Cardiac septum (tissue), 1 donor: ENCODE results near the gene PMPCA. TPM values are rescaled to one million over a fixed set of nuclear protein-coding genes. Genes with fewer than 3 reads are reported as not detected.

Experiments
- DNase-seq: peaks from one replicate; pipeline ENCODE4 v3.0.0-alpha.2; 2020; ENCODE audit warnings: low spot score
- intact Hi-C: fragments of 100-400 bp; cut with DNase I; formaldehyde crosslinking; loops from one replicate; pipeline ENCODE4 v1.14.0; 2022
- total RNA-seq: library from RNA; stranded (reverse); fragmentation: NEBNext Ultra II Directional; extraction: Animal tissue kit (Norgen Biotek cat#: 25700); gene quantifications from one replicate; pipeline ENCODE4 v1.2.1, GENCODE V29; 2021
- donor health status: DM: no; HTN: no; CAD: no.

Gene PMPCA
- total RNA-seq, 1 donor from 2014 or later = 68.9 TPM

DNA sequence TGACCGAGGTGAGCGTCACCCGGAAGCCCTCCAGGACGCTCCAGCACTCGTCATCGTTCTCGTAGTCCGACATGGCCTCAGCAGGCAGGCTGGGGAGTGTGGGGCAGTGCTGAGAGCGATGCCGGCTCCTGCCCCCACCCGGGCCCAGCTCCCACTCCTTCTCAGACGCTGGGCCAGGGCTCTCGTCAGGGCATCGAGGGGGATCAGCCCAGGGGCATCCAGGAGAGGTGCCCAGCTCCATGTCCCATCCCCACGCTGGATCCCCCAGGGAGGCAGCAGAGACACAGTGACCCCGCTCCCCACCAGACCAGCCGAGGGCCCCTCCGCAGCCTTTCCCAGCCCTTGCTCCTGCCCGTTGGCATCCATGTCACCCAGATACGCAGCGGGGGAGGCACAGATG, 38.5 kb upstream of the PMPCA start:
- intact Hi-C loops = no loop called here
- no peak for DNase-seq

DNA sequence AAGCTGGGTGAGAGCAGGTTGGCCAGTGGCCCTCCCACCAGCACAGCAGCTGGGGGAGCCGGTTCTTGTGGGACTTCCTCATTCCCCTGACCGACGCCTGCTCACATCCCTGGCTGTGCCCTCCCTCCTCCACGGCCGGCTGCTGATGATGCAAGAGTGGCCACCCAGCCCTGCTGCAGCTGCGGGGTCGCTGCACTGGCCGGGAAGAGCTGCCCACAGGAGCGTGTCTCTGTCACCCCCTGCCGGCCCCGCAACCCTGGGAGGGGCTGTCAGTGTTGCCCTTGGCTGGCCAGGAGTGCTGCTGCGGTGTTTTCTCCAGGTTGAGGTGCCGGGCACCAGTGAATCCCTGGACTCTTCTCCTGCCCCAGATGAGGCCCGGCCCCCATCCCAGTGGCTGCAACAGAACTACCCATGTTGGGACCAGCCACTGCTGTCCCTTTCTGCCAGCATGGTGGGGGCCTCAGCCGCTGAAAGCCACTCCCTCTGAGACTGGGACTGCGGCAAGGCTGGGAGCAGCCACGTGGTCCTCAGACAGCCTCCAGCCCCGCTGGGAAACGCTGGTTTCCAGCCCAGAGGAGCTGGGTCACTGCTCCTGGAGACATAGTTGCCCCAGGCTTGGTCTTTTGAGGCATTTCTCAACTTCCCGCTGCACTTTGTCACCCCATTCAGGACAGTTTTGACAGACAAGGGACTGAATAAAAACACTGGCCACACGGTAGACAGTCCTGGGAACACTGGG, 37.7 kb upstream of the PMPCA start:
- DNase-seq = no peak

GRCh38 chr9:136373300-136374182, 36.9 kb upstream of the PMPCA start, which contains the start of gene CARD9:
CARD9 (minus strand) TSS chr9:136373669; CDS start chr9:136372078, 1,591 bp downstream.
- no peak for DNase-seq
- intact Hi-C loops = no loop called here

More for the DNA sequence above, 37.7 kb upstream of the PMPCA start:
- intact Hi-C loops = no loop called here

DNA sequence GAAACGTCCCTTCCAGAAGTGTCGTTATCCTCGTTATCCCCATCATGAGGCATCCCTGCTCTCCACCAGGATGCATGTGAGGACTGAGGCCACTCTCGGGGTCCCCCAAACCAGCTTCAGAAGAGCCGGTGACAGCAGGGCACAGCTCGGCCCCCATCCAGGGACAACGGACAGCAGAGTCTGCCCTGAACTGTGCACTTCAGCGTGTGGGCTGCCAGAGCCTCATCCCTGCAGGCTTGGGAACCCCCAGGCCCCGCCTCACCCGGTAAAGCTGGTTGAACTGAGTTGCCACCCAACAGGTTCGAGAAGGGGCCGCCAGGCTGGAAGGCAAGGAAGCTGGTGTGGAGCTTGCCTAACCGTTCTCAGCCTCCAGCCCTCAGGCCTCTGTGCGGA, 36.3 kb upstream of the PMPCA start:
- no peak for DNase-seq
- intact Hi-C loops = no loop called here

DNA sequence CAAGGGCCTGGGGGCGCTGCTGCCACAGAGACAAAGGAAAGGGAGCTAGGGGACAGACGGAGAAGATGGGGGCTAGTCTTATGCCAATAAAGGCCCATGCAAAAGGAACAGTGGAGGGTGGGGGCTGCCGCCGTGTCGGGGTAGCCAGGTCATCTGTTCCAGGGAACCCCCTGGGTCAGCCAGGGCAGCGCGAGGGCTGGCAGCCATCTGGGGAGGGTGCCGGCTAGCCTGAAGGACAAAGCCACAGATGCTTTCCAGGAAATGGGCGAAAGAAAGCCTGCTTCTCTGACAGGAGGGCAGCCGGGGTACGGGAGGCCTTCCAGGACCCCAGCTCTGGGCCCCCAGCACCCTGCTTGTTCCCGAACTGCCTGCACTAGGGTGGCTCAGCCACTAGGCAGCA, 35.4 kb upstream of the PMPCA start:
- intact Hi-C loops = no loop called here
- no peak for DNase-seq

DNA sequence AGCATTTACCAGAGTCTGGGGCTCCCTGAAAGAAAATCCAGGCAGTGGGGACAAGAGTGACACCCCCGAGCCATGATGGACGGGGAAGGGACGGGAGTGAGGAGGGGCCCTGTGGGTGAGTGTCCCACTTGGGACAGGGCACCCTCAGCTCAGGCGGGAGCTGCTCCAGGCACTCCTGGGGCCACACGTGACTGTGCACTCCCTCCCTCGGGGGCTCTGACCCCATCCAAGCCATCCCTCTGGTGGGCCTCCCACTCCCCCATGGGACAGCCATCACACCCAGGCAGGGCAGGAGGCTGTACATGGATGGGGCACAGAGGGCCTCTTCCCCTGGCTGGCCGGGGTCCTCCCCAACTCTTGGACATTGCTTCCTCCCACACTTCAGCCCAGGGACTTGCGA, 34.0 kb upstream of the PMPCA start:
- intact Hi-C loops = no loop called here
- no peak for DNase-seq

DNA sequence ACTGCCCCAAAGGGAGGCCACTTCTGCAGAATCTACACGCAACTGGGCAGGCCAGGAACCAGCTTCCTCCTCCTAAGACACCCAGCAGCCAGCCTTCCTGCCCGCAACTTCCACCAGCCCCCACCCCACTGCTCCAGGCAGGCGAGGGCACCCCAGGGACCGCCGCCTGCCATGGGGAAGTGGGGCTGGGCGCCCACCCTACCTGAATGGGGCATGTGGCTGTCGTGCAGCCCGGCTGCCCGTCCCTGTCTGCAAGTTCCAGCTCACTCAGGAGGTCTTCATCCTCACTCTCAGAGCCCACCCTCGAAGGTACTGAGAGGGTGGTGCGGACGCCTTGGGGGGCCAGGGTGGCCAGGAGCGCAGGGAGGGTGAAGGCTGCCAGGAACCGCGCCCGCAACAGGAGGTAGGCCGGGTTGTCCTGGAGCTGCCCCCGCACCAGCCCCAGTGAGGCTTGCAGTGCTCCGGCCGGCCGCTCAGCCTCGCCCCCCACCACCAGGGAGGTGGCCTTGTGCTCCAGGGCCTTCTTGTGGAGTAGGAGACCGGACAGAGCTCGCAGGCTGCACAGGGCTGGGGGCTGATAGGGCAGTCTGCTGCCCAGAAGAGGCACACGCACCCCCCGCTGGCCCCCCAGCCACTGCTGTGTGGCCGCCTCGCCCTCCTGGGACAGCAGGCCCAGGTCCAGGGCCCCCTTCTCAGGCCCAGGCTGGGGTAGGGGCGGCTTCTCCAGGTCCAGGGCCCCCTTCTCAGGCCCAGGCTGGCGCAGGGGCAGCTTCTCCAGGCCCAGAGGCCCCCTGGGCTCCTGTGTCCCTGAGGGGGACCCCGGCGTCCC, 32.9 kb upstream of the PMPCA start:
- DNase-seq = no peak
- intact Hi-C loops = no loop called here

DNA sequence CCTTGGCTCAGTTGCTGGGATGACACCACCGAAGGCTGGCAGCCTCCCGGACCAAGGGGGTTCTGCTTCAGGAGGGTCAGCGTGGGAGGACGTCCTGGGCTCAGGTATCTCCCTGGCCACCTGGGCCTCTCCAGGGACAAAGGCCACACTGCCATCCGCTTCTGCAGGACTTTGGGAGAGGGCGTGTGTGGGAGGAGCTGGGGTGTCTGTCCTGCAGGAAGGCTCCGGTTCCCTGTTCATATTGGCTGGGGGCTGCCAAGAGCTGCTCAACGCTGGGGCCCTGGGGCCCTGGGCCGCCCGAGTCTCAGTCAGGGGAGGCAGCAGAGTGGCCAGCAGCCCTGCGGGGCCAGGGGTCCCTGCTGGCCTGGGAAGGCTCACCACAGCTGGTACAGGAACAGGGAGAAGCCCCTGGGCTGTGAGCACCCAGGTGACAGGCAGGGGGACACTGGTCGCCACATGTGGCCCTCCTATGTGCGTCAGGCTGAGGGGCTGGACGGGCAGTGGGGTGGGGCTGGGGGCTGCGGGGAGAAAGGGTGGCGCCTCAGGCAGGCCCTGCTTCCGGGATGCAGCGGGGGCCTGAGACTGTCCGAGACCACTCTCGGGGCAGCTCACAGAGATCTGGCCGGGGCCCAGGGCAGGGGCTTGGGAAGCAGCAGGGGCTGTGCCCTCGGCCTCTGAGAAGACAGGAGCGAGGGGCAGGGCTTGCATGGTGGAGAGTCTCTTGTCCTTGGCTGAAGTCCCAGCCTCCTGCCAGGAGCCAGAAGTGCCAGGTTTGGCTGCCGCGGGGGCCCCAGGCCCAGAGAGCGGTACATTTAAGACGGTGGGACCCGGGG, 32.1 kb upstream of the PMPCA start:
- intact Hi-C loops = no loop called here
- no peak for DNase-seq

DNA sequence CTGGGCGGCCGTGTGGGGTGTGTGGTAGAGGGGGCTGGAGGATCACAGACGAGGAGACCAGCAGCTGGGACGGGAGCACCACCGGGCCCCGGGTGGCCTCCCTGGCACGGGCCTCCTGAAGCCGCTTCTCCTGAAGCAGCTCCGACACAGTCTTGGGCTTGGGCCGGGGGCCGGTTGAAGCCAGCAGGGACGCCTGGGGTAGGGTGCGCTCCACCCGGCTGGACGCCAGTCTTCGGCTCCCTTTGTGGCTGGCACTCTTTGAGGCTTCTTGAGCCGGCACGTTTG, 31.5 kb upstream of the PMPCA start:
- intact Hi-C loops = no loop called here
- no peak for DNase-seq

DNA sequence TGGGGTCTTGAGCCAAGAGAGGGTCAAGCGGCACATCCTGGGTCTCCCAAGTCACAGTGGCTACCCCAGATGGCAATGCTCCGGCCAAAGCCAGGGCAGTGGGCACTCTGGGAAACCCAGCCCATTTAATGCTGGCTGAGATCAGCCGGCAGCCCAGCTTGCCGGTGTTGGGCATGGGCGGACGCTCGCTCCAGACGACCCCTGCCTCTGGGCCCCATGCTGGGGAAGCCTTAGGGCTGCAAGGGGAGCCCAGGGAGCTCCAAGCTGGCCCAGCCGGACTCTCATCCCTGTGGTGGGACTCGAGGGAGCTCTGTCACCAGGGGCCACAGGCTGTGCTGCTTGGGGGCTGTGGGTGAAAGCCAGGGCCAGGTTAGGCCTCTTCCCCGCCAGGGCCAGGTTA, 31.1 kb upstream of the PMPCA start:
- intact Hi-C loops = no loop called here

GRCh38 chr9:136379891-136380290, 30.6 kb upstream of the PMPCA start:
- no peak for DNase-seq

More for the DNA sequence above, 31.1 kb upstream of the PMPCA start:
- DNase-seq = no peak

DNA sequence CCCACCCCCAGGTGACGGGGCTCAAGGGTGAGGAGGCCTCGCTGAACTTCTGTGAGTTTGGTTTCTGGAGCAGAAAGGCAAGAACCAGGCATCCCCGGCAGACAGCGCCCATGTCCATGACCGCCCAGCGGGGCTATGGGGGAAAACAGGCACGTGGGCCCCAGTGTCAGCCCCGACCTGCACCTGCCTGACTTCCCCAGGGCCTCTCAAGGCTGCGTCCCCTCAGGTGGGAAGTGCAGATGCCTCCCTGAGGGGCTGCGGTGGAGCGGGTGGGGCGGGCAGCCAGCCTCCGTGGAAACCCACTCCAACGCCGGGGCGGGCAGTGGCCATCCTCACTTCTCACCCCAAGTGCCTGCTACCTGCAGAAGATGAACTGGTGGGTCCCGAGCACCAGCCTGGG, 30.1 kb upstream of the PMPCA start:
- DNase-seq = no peak
- intact Hi-C loops = no loop called here

More at GRCh38 chr9:136379891-136380290, 30.6 kb upstream of the PMPCA start:
- intact Hi-C loops = no loop called here

GRCh38 chr9:136381311-136381710, 29.1 kb upstream of the PMPCA start:
- intact Hi-C loops = no loop called here
- DNase-seq = no peak

DNA sequence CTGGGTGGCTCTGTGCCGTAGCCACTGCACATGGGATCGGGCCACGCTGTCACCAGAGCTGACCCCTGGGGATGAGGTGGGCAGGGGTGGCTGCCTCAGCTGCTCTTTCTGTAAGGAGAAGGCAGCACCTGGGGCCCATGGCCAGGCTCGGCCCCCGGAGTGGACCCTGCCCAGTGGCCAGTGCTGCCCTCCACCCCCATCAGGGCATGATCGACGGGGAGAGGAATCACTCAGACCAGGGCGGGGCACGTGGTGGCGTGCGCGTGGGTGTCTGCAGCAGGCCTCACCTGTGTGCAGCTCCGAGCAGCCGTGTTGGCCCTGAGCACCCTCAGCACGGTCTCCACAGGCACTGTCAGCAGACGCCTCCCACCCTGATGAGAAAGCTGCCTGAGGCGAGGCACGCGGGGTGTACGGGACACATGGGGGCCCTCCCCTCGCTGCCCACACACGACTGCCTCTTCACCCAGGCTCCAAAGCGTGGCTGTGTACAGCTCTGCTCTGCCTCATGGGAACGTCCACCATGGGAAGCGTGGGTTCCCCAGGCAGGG, 28.4 kb upstream of the PMPCA start:
- intact Hi-C loops = no loop called here
- no peak for DNase-seq

DNA sequence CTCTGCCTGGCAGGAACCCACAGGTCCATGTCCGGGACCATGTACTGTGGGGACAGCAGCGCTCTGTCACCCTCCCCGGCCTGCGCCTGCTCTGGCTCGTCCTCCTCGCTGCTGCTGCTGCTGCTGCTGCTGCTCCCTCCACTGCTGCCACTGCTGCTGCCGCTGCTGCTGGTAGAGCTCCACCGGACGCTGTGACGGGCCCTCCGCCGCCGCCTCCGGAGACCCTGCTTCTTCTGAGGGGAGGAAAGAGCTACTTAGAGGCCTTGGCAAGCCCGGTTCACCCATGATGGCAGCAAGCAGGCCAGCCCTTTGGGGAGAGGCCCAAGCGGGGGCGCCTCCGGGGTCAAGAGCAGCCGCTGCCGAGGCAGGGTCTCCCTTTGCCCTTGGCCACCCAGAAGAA, 27.0 kb upstream of the PMPCA start:
- intact Hi-C loops = no loop called here
- DNase-seq = no peak

GRCh38 chr9:136385015-136385414, 25.4 kb upstream of the PMPCA start:
- DNase-seq = no peak
- intact Hi-C loops = no loop called here

GRCh38 chr9:136386018-136386417, 24.4 kb upstream of the PMPCA start:
- no peak for DNase-seq
- intact Hi-C loops = no loop called here

DNA sequence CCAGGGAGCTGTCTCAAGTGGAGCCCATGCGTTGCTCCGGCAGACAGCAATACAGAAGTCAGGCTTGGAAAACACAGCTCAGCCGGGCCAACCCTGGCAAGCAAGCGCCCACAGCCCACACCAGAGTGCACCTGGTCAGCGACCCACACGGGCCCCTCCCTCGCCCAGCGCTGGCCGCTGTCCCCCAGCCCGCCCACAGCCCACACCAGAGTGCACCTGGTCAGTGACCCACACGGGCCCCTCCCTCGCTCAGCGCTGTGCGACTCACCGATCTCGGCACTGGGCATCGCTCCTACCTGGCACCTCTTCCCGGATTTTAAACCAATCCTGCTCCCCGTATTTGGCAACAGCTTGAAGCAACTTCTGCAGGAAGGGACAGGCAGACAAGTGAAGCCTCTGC, 23.2 kb upstream of the PMPCA start:
- no peak for DNase-seq

GRCh38 chr9:136389396-136389795, 21.1 kb upstream of the PMPCA start:
- DNase-seq = no peak
- intact Hi-C loops = no loop called here

More for the DNA sequence above, 23.2 kb upstream of the PMPCA start:
- intact Hi-C loops = no loop called here
